H1 (cell line): ENCODE measurements around the gene XKR7. TPM values are rescaled to one million over a fixed set of nuclear protein-coding genes. Genes with fewer than 3 reads are reported as not detected.
A peak's percentile ranks its signal among the peaks of the same experiment; 100 is the strongest.

Source experiments
- CTCF ChIA-PET: fragments of 300-600 bp; sonication (Branson Sonifier 250); formaldehyde crosslinking; loops from one replicate; lab custom pipeline; 2021; ENCODE audit not compliant: partially characterized antibody; lab: Charles Lee
- POLR2A ChIA-PET: fragments of 300-600 bp; sonication (Branson Sonifier 250); formaldehyde crosslinking; loops from one replicate; lab custom pipeline; 2021; ENCODE audit warnings: inconsistent platforms; ENCODE audit not compliant: partially characterized antibody; lab: Charles Lee
- DNase-seq, 2 experiments: peaks; one replicate each; pipeline versions ENCODE4 v3.0.0 to v3.0.0-alpha.2; 2010 to 2022; ENCODE audit warnings: low spot score in 2 of 2, low read depth in 1 of 2, mixed read lengths in 1 of 2
- FAIRE-seq: peaks from 2 replicates; lab custom pipeline; 2011; peaks lifted over from hg19 to GRCh38; lab: Jason Lieb, UNC
- H2AFZ ChIP-seq: 2 replicates; pipeline ENCODE4 v1.8.1; 2012; ENCODE audit warnings: low read length, inconsistent platforms
- H2AK5ac ChIP-seq: 2 replicates; pipeline ENCODE4 v1.6.1; 2013; ENCODE audit warnings: low read depth, low read length
- H2BK120ac ChIP-seq: replicated peaks from 2 replicates; pipeline ENCODE3; 2013; ENCODE audit warnings: low read depth, low read length, inconsistent platforms
- H2BK12ac ChIP-seq: 2 replicates; pipeline ENCODE4 v1.6.1; 2013; ENCODE audit warnings: low read depth, low read length
- H2BK15ac ChIP-seq: 2 replicates; pipeline ENCODE4 v1.6.1; 2013; ENCODE audit warnings: low read length
- H2BK20ac ChIP-seq: 2 replicates; pipeline ENCODE4 v1.6.1; 2013; ENCODE audit warnings: low read length
- H2BK5ac ChIP-seq: 2 replicates; pipeline ENCODE4 v1.6.1; 2013; ENCODE audit warnings: low read depth, low read length
- H3K14ac ChIP-seq: 2 replicates; pipeline ENCODE4 v1.6.1; 2013; ENCODE audit warnings: inconsistent platforms; ENCODE audit not compliant: insufficient read length
- H3K18ac ChIP-seq: 2 replicates; pipeline ENCODE4 v1.6.1; 2013; ENCODE audit warnings: low read length; ENCODE audit errors: extremely low read depth
- H3K23ac ChIP-seq: 2 replicates; pipeline ENCODE4 v1.6.1; 2013; ENCODE audit warnings: inconsistent platforms; ENCODE audit not compliant: insufficient read length
- H3K23me2 ChIP-seq: 2 replicates; pipeline ENCODE4 v1.6.1; 2013; ENCODE audit warnings: low read depth, low read length
- H3K27ac ChIP-seq: 2 replicates; pipeline ENCODE4 v1.6.1; 2011; ENCODE audit warnings: low read depth, low read length, inconsistent platforms
- H3K27me3 ChIP-seq, 4 experiments: replicated peaks in 1 of 4; 1 replicate in 1 of 4; 2 replicates in 3 of 4; pipeline versions ENCODE4 v1.6.1 to v1.8.1; 2011 to 2013; ENCODE audit warnings: low read length in 3 of 4, mild to moderate bottlenecking in 3 of 4, inconsistent platforms in 2 of 4, mixed read lengths in 2 of 4, moderate library complexity in 1 of 4; ENCODE audit not compliant: control insufficient read depth in 3 of 4, insufficient read depth in 3 of 4; ENCODE audit errors: extremely low read depth in 1 of 4
- H3K36me3 ChIP-seq, 4 experiments: 2 replicates each; pipeline versions ENCODE4 v1.6.1 to v1.8.1; 2011 to 2013; ENCODE audit warnings: mild to moderate bottlenecking in 4 of 4, low read length in 3 of 4, moderate library complexity in 2 of 4, control low read depth in 1 of 4, inconsistent platforms in 1 of 4; ENCODE audit not compliant: insufficient read depth in 4 of 4, control insufficient read depth in 2 of 4
- H3K4ac ChIP-seq: replicated peaks from 2 replicates; pipeline ENCODE3; 2013; ENCODE audit warnings: low read length, low read depth, mixed read lengths, inconsistent platforms; ENCODE audit not compliant: insufficient read length
- H3K4me1 ChIP-seq, 4 experiments: replicated peaks in 1 of 4; 1 replicate in 1 of 4; 2 replicates in 3 of 4; pipeline versions ENCODE4 v1.6.1 to v1.8.1; 2011 to 2013; ENCODE audit warnings: low read length in 3 of 4, inconsistent platforms in 2 of 4, mixed read lengths in 1 of 4; ENCODE audit not compliant: insufficient read depth in 4 of 4, control insufficient read depth in 3 of 4
- H3K4me2 ChIP-seq, 2 experiments: 2 replicates each; pipeline versions ENCODE4 v1.6.1 to v1.8.1; 2011 to 2013; ENCODE audit warnings: low read depth in 2 of 2, low read length in 2 of 2, control low read depth in 1 of 2, inconsistent platforms in 1 of 2, mild to moderate bottlenecking in 1 of 2; ENCODE audit not compliant: insufficient read depth in 1 of 2
- H3K4me3 ChIP-seq, 4 experiments: fragments of 200-600, 300-600 bp in 1 of 4; sonication (generic), shearing (Covaris generic), sonication (Bioruptor Twin) in 1 of 4; 2 replicates each; pipeline versions ENCODE4 v1.5.1 to v1.8.1; 2011 to 2016; ENCODE audit warnings: low read length in 4 of 4, low read depth in 3 of 4, control low read depth in 2 of 4, inconsistent platforms in 2 of 4, mild to moderate bottlenecking in 2 of 4, mixed read lengths in 1 of 4, moderate library complexity in 1 of 4; ENCODE audit not compliant: insufficient read depth in 2 of 4; ENCODE audit errors: extremely low read depth in 1 of 4
- H3K56ac ChIP-seq: replicated peaks from 2 replicates; pipeline ENCODE3; 2013; ENCODE audit warnings: low read depth, mild to moderate bottlenecking, mixed read lengths, low read length, inconsistent platforms; ENCODE audit not compliant: insufficient read length
- H3K79me1 ChIP-seq: 2 replicates; pipeline ENCODE4 v1.6.1; 2013; ENCODE audit warnings: low read depth, low read length, control low read depth
- H3K79me2 ChIP-seq, 2 experiments: 2 replicates each; pipeline versions ENCODE4 v1.6.1 to v1.8.1; 2012 to 2013; ENCODE audit warnings: low read length in 2 of 2, mild to moderate bottlenecking in 2 of 2, inconsistent platforms in 1 of 2; ENCODE audit not compliant: insufficient read depth in 2 of 2, control insufficient read depth in 1 of 2
- H3K9ac ChIP-seq, 4 experiments: replicated peaks in 1 of 4; 1 replicate in 1 of 4; 2 replicates in 3 of 4; pipeline versions ENCODE4 v1.6.1 to v1.8.1; 2011 to 2013; ENCODE audit warnings: low read depth in 3 of 4, low read length in 3 of 4, control low read depth in 2 of 4, mild to moderate bottlenecking in 2 of 4, moderate library complexity in 2 of 4, inconsistent platforms in 1 of 4; ENCODE audit errors: extremely low read depth in 1 of 4
- H3K9me3 ChIP-seq, 2 experiments: 2 replicates each; pipeline versions ENCODE4 v1.6.1 to v1.8.1; 2012 to 2013; ENCODE audit warnings: mild to moderate bottlenecking in 2 of 2, moderate library complexity in 2 of 2, control low read depth in 1 of 2, inconsistent platforms in 1 of 2, low read depth in 1 of 2, low read length in 1 of 2, mixed read lengths in 1 of 2; ENCODE audit not compliant: insufficient read depth in 2 of 2
- H4K20me1 ChIP-seq, 2 experiments: replicated peaks in 1 of 2; 2 replicates each; pipeline versions ENCODE3 to v1.8.1; 2011 to 2013; ENCODE audit warnings: inconsistent platforms in 2 of 2, low read length in 2 of 2, mild to moderate bottlenecking in 1 of 2; ENCODE audit not compliant: insufficient read depth in 2 of 2, control insufficient read depth in 1 of 2
- H4K5ac ChIP-seq: 2 replicates; pipeline ENCODE4 v1.6.1; 2013; ENCODE audit warnings: low read length, low read depth, mixed read lengths, inconsistent platforms; ENCODE audit not compliant: insufficient read length
- H4K8ac ChIP-seq: 2 replicates; pipeline ENCODE4 v1.8.0; 2013; ENCODE audit warnings: mild to moderate bottlenecking, moderate library complexity, low read length, inconsistent platforms; ENCODE audit not compliant: insufficient read depth; ENCODE audit errors: extremely low read depth
- H4K91ac ChIP-seq: replicated peaks from 2 replicates; pipeline ENCODE3; 2013; ENCODE audit warnings: low read length, mixed read lengths, inconsistent platforms; ENCODE audit not compliant: insufficient read length
- WGBS, 2 experiments: shearing (Covaris generic) in 1 of 2; methylation state at CpG; one replicate each; pipeline versions ENCODE4 v1.1.6 to v1.1.7; 2013 to 2015; ENCODE audit warnings: low lambda C conversion rate in 2 of 2, mixed read lengths in 2 of 2, inconsistent platforms in 1 of 2, low coverage in 1 of 2, missing lambda C conversion rate in 1 of 2; ENCODE audit not compliant: insufficient replicate concordance in 2 of 2, insufficient coverage in 1 of 2, insufficient read length in 1 of 2; ENCODE audit errors: extremely low coverage in 1 of 2, missing lambda C conversion rate in 1 of 2; 5-methylcytosine and 5-hydroxymethylcytosine counted together
- polyA plus RNA-seq, 7 experiments: library from polyadenylated mRNA; depleted of rRNA in 3 of 7; stranded (reverse) in 5 of 7; unstranded in 2 of 7; fragments of >200 nt in 5 of 7; fragments of 200-250 nt in 2 of 7; gene quantifications; 1 replicate in 5 of 7; 2 replicates in 1 of 7; 4 replicates in 1 of 7; pipeline versions ENCODE4 v1.2.1 to v1.2.3, GENCODE V29; 2011 to 2013; ENCODE audit warnings: missing spikeins in 2 of 7, mixed read lengths in 2 of 7
- total RNA-seq: library from RNA; stranded (reverse); fragmentation: NEBNext Ultra II Directional; extraction: Animal tissue kit (Norgen Biotek cat#: 25700); gene quantifications from 2 replicates; pipeline ENCODE4 v1.2.1, GENCODE V29; 2021

Gene XKR7
- total and polyA plus RNA-seq, 2 of the 8 experiments (the other 6 are each of a cell fraction or from before 2014, with no cell fraction given): 1.8 to 2.4 TPM

GRCh38 chr20:32051720-32052089 is 83.8 kb downstream of the XKR7 start:
- Histone ChIP-seq H3K4ac (no peak overlapping the region), H4K20me1 (no peaks in the 10 kb centered on the region), H3K23ac (no peak overlapping the region), H2BK12ac (no peak overlapping the region), H3K79me1 (no peaks in the 10 kb centered on the region), H3K27me3 (peaks cover 3 to 45% (median 33%) of the 10 kb centered on the region in 4 experiments), H2BK120ac (no peak overlapping the region), H2AFZ (no peak overlapping the region), H3K27ac (no peak overlapping the region), H2BK15ac (no peak overlapping the region), H3K56ac (no peak overlapping the region), H4K5ac (no peak overlapping the region), H3K4me1 (peaks cover 2 to 10% (median 6%) of the 10 kb centered on the region in 4 experiments; a peak in 5 of 7 replicates), H3K18ac (0 out of 2 replicates have a peak overlapping the region, but pooled peaks have one; percentile 71), H2AK5ac (no peak overlapping the region), H3K9me3 (no peaks in the 10 kb centered on the region), H2BK5ac (no peak overlapping the region), H3K23me2 (peaks cover 8% of the 10 kb centered on the region; the same call in 1 of the 2 replicates), H2BK20ac (no peak overlapping the region), H3K4me2 (peak overlapping the region; percentile 62 to 79), H3K4me3 (peak overlapping the region; percentile 35 to 75 (median 66); a peak in 7 of 8 replicates), H4K8ac (no peak overlapping the region), H4K91ac (no peak overlapping the region), H3K79me2 (no peaks in the 10 kb centered on the region), H3K9ac (no peak overlapping the region; a peak in 1 of 7 replicates), H3K14ac (no peak overlapping the region), H3K36me3 (no peaks in the 10 kb centered on the region)
- DNase-seq: no peak
- FAIRE-seq: peak; percentile 74
- POLR2A ChIA-PET: interaction anchor here (0.9 to 1.3 kb wide), 2 partner anchors 11 to 58 kb away, joined by 3 read pairs; partner anchors contain the start of gene TM9SF4
- WGBS, 2 experiments: 15% methylated on average over 14 of the region's 14 CpGs; no CpG with 5 or more reads in 1 of the 2 experiments
- CTCF ChIA-PET: interaction anchor here (1.0 to 4.1 kb wide), 4 partner anchors 17 to 205 kb away, joined by 3 to 22 read pairs (median 4); no protein-coding TSS in a partner anchor
